GM18505 (cell line): ENCODE data around the gene IRS4.

Experiments
- ATAC-seq: cut with Tn5 transposase; IDR thresholded peaks from one replicate; pipeline ENCODE4 v1.9.1; 2021; ENCODE audit not compliant: unreplicated experiment
- POLR2A ChIP-seq: IDR thresholded peaks from 4 replicates; pipeline ENCODE4 v1.6.1; 2011; ENCODE audit warnings: borderline replicate concordance; ENCODE audit not compliant: insufficient read depth, insufficient read length; ENCODE audit errors: extremely low read depth

Gene IRS4

DNA sequence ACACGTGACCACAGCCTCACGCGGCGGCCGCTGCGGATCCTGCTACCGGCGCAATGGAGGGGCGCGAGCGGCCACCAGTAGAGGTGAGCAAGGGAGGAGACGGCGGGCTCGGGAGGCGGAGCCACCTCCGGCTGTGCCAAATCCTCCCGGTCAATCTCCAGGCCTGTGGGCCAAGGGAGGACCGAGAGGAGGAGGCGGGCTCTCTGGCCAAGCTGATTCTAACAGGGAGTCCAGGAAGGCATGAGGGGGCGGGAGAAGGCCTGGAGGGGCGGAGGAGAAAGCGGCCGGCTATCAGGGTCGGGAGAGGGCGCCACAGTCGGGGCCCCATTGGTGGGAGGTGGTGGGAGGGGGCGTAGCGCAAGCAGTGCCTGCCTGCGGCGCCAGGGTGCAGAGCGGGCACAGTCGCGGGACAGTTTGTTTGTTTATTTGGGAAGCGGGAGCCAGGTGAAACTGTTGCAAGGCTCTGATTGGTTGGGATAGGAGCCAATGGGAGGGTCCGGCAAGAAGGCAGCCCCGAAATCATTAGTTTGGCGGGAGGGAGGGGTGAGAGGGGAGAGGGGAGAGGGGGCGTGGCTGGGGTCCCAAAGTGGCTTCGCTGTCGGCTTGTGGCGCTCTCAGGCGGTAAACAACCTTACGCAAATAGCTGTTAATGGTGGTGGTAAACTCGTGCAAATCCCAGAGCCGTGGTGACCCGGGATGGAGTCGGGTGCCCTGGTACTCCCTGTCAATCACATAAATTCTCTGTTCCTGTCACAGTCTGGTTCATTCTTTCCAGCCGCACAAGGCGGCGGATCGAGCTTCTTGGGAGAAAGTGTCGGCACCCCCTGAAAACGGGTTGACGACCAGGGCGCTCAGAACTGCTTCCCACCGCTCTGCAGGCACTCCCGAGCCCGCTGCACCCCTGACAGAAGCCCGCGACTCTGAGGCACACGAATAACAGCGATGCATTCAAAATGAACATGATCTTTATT is at the start of gene IRS4:
TSS of gene IRS4 (minus strand) at position 55 of the 971 bp plus-strand sequence.
- TF ChIP-seq POLR2A: no peak
- no peak for ATAC-seq

DNA sequence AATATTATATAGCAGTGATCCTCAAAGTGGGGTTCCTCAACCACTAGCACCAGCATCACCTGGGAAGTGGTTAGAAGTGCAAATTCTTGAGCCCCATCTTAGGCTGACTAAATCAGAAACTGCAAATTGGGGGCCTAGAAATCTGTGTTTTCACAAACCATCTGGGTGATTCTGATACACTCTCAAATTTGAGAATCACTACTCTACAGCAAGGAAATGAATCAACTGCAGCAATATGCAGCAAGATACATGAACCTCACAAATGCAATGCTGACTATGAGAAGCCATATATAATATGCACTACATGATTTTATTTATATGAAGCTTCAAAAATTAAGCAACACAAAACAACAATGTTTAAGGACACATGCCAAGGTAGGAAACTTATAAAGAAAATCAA is 36.2 kb upstream of the IRS4 start:
- no peak for TF ChIP-seq POLR2A
- ATAC-seq: no peak

DNA sequence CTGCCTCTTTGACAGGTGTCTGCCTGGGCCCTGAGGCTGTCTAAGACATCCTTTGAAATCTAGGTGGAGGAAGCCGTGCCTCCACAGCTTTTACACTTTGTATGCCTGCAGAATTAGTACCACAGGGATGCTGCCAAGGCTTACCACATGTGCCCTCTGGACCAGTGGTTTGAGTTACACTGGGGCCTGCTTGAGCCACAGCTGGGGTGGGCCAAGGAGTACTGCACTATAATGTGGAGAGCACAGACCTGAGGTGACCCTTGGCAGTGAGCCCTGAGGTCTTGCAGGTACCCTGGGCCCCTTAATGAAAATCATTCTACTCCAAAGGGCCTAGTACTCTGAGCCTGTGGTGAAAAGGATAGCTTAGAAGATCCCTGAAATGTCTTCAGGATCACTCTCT is 27.2 kb upstream of the IRS4 start:
- TF ChIP-seq POLR2A: no peak
- no peak for ATAC-seq

GRCh38 chrX:108740299-108740774 is 4.0 kb upstream of the IRS4 start:
- no peak for ATAC-seq
- no peak for TF ChIP-seq POLR2A

DNA sequence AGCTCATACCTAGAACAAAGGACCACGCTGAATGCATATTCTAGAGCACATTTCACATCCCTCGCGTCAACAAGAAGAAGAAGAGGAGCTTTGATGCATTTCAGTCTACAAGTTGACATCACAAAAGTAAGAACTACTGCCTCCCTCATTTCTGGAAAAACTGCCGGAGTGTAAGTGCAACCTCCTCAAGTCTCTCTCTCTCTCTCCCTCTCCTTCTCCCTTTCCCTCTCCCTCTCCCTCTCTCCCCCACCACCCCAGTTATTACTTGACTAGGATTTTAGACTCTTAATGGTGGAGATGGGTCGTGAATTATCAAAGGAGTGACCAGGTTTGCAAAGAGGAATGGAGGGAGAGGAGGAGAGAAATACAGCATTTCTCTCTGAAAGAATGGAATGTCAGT is 1.4 kb upstream of the IRS4 start:
- no peak for ATAC-seq
- no peak for TF ChIP-seq POLR2A

GRCh38 chrX:108735679-108736508 is 469 bp downstream of the IRS4 start:
- TF ChIP-seq POLR2A: no peak
- ATAC-seq: no peak

- no peak for TF ChIP-seq POLR2A
- ATAC-seq: no peak
These were observed 1.2 kb downstream of the IRS4 start for GRCh38 chrX:108735091-108735678.

GRCh38 chrX:108734426-108734825 is 1.9 kb downstream of the IRS4 start:
- no peak for ATAC-seq
- no peak for TF ChIP-seq POLR2A

DNA sequence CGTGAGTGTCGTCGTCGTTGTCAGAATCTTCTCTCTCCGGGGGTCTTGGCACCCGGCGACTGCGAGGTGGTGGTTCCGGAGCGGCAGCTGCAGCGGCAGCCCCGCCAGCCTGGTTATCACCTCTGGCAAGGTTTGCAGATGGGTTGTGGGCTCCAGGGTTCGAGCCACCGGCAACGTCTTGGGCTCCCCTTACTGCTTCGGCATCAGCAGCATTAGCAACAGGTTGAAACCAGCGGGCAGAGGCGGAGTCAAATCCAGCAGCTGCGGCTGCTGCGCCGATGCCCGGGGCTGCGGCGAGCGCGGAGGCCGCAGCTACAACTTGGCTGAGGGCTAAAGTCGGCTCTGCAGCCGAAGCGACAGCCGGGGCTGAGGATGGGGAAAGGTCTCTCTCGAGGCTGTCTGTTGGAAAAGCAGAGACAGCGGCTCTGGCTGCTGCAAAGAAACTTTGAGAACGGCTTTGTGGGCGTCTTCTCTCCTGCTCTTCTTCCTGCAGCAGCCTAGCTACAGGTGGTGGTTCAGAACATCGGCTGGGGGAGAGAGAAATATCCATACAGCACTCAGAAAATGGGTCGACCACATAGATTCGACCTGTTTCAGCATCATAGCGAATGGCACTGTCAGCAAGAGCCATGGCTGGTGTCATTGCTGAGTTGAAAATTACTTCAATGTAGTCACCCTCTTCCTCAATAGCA is 3.6 kb downstream of the IRS4 start:
- ATAC-seq: no peak
- no peak for TF ChIP-seq POLR2A

DNA sequence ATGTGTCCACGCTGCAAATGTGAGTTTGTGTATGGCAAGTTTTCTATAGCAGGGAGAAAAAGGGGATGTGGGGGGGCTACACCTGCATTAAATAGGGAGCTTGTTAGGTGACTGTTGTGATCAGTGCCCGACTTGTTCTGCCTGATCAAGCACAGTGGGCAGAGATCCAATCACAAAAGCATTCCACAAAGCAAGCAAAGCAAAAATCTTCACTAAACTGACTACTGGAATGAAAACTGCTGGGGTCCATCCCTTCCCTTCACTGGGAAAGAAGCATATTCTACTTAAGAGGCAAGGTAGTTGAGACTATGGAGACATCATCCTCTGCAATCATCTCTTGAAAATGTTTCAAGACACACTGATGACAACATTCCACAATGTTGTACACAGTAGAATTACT is 5.2 kb downstream of the IRS4 start:
- no peak for ATAC-seq
- no peak for TF ChIP-seq POLR2A

DNA sequence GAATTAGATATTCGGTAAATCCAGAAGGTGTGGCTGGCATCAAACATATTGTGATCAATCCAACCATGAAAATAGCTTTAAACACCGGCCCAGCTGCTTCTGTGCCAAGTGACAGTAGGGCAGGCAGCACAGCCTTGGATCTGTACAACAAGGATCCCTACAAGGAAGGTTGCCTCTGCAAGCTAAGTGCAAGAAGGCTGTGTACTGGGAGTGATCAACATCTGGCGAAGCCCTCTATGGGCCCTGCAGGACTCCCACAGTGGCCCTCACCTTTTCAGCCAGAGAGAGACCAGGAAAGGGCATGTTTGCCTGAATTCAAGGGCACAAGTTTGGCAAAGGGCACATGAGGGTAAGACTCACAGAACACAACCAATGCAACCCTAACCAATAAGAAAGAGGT is 9.6 kb downstream of the IRS4 start:
- no peak for TF ChIP-seq POLR2A
- ATAC-seq: no peak

- TF ChIP-seq POLR2A: no peak
- ATAC-seq: no peak
These were observed 13.8 kb downstream of the IRS4 start for GRCh38 chrX:108722561-108722960.

DNA sequence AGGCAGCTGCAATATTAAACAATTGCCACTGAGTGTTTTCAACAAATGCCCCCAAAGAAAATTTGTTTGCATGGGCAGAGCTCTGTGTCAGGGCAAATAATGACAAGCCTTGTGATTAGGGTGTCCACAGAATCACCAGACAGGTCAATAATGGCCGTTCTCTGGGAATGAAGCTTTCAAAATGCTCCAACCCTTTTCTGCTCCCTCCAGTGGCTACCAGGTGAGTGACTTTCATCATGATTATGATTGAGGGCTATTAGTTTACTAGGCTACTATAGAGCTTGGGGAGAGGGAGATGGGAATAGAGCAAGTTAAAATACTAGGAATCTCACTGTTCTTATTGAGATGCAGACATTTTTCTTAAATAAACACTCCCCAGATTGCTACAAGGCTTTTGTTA is 23.5 kb downstream of the IRS4 start:
- no peak for TF ChIP-seq POLR2A
- ATAC-seq: no peak
